Kidney tubule cell (primary cell): Measurements from ENCODE around the gene CHST11.
A peak's percentile ranks its signal among the peaks of the same experiment; 100 is the strongest.

ENCODE experiments used
- DNase-seq: peaks from one replicate; pipeline ENCODE4 v3.0.0-alpha.2; 2018; ENCODE audit warnings: low spot score

CHST11 gene

DNA sequence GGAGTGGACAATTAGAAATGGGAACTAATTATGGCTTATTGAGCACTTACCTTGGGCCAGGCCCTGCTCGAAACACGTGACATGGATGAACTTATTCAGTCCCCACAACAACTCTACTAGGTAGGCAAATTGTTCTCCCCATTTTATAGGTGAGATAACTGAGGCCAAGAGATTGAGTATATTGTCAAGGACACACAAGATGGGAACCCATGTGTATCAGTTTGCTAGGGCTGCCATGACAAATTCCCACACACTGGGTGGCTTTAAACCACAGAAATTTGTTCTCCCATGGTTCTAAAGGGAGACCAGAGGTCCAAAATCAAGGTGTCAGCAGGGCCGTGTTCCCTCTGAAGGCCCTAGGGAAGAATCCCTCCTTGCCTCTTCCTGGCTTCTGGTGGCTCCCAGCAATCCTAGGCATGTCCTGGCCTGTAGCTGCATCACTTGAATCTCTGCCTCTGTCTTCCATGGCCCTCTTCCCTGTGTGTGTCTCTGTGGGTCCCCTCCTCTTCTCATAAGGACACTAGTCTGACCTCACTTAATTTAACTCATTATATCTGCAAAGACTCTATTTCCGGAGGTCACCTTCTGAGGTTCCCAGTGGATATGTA is 128.8 kb downstream of the CHST11 start:
- no peak for DNase-seq

DNA sequence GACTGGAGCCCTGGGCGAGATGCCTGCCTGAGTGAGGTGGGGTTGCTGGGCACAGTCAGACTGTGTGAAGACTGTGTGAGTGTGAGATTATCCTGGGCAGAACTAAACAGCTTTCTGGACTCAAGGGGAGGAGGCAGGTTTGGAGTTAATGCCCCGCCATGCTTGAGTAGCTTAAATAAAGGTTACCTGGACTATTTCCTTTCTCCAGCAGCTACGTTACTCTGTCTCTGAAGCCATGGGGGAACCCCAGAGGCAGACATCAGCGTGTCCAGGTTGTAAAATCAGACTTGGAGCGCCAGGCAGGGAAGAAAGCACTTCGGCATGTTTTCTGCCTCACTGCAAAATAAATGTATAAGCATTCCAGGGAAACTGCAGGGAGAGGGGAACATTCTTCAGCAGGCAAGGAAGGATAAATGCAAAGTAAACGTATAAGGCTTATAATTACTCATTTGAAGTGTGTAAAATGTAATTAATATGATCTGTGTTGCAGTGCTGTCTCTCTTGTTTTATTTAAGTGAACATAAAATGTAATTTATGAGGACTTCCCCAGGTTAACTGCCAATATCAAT is 129.7 kb downstream of the CHST11 start:
- peak; percentile 82 for DNase-seq

DNA sequence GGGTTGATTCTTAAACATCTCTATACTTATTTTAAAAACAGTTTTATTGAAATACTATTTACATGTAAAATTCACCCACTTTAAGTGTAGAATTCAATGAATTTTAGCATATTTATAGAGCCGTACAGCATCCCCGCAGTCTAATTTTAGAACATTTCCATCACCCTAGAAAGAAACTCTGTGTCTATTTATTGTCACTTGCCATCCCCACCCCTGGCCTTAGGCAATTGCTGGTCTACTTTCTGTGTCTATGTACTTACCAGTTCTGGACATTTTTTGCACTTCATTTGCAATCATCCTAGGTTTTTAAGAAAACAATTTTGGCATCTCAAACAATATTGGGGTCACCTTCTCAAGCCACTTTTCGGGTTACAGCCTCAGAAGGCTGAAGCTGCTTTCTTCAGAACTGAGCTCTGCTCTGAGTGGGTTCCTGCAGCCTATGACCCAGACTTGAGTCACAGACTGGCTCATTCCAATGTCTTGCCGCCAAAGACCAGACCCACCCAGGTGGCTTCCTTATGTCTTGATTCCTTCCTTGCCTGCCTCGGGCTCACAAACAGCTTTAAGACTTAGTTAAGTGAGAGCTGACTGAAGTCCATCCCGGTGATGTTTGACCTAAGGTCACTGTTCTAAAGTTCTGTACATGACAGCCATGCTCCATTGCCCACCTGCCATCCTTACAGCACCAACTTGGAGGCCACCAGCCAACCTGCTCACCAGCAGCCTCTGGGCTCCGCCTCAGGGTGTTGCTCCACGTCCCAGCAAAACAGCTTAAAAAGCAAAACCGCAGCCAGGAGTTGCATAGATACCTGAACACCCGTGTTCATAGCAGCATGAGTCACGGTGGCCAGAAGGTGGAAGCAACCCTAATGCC is 131.5 kb downstream of the CHST11 start:
- DNase-seq = peak; percentile 100

DNA sequence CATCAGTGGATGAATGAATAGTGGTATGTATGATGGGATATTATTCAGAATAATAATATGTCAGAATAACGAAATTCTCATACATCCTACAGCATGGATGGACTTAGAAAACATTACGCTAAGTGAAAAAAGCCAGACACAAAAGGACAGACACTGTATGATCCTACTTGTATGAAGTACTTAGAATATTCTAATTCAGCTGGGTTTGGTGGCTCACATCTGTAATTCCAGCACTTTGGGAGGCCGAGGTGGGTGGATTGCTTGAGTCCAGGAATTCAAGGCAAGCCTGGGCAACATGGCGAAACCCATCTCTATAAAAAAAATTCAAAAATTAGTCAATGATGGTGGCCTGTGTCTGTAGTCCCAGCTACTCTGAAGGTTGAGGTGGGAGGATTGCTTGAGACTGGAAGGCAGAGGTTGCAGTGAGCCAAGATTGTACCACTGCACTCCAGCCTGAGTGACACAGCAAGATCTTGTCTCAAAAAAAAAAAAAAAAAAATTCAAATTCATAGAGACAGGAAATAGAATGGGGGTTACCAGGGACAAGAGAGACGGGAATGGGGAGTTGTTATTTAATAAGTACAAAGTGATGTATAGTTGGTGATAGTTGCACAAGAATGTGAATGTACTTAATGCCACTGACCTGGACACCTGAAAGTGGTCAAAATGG is 132.3 kb downstream of the CHST11 start:
- no peak for DNase-seq

DNA sequence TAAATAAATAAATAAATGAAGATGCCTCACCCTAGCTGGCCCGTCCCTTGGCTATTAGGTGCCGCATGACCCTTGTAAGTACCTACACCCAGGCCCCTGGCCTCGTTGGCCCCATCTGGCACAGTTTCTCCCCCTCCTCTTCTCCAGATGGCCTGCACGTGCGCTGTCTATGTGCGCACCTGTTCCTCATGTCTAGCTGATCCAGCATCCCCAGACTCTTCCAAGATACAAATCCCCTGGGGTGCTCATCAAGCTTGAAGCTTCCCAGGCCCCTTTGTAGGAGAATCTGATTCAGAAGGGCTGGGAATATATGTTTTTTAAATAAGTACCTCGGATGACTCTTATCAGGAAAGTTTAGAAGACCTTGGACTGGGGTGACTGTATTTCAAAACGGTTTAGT is 133.3 kb downstream of the CHST11 start:
- no peak for DNase-seq

DNA sequence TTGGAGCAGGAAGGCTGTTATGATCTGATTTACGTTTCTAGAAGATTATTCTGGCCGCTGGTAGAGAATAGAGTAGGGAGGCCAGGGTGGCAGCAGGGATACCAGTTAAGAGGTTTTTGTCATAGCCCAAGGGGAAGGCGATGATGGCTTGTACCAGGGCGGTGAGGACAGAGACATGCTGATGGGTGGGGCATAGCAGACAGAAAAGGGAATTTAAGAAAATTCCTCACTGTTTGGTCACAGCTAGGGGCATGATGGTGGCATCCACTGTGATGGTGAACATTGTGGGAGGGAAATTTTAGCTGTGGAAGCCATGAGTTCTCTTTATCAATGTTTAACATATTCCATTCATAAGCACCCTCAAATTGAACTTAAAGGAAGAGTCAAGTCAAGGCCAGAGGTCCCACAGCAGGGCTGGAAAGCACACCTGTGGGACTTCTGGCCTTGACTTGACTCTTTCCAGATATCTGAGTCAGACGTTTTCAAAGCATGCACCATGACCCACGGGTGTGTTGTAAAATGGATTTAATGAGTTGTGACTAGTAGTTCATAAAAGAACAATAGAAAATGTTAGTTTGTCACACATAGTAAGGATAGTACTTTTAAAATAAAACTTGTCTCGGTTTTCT is 134.6 kb downstream of the CHST11 start:
- DNase-seq = peak; percentile 86

DNA sequence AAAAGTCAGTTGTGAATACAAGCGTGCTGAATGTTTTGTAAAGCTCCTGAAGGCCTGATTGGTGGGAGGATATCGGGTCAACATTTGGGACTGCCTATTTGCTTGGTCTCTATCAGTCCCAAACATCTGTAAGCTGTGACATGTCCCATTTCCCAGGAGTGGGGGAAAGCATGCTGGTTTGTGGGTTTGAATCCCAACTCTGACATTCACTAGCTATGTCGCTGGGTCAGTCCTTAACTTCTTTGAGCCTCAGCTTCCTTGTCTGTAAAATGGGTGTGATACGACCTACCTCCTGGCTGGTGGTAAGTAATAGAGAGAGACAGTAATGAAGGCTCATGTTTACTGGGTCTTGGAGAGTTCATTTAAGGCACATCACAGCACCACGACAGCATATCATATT is 136.7 kb downstream of the CHST11 start:
- no peak for DNase-seq

DNA sequence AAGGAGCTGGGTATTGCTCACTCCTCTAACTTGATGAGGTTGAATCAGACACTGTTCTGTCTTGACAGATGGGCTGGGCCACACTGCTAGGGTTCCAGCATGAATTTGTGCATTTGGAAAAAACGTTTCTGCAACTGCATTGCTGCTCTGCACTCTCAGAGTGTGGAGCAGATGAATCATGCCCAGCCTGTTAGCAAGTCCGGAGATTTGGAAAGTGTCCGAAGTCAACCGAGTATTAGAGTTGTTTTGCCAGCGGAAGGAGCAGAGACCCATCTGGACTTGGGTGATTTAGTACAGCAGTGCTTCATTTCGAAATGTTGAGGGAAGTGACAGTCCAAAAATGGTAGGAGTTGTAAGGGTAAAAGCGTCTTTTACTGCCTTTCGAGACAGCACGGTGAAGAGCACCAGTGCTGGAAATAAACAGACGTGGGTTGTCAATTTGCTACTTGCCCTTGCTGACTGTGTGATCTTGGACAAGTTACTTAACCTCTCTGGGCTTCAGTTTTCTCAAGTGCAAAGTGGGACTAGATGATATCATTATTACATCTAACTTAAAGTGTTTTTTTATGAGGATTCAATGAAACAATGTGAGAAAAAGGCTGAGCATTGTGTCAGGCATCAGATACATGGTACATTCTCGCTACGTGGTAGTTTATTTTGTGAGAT is 139.5 kb downstream of the CHST11 start:
- DNase-seq = no peak

DNA sequence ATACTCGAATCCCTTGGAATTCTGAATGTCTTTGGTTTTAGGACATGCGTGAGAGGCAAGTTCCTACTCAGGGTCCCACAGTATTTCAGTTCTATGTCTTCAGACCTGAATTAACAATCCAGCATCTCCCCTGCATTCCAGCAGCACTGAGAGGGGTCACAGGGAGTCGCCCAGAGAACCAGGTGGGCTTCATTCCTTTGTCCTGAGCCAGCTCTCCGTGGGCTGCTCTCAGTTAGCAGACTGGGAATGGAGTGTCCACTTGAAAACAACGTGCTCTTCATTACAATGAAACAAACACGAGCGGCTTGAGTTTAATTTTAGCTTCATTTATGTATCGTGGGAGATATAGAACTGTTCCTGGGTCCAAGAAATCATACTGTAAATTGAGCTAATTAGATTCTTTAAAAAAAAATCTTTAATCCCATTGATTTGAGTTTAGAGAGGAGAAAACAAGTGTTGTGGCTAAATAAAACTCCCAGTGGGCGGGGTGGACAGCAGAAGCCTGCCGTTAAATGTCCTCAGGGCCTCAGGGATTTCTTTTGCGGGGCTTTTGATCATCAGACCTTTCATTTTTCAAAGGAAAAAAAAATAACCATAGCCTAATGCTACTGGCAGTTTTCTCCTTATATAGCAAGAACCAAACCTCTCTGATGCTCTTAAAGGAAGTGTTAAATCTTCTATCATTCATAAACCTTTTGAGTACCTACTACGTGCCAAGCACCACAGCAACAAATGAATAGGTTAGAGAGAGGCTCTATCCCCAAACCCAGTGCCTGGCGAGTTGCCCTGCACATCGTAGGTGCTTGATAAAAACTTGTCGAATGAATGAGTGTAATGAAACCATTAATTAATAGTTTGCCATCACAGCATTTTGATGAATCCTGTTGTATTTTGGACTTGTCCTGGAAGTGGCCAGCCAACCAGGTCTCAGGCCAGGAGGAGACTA is 140.4 kb downstream of the CHST11 start:
- DNase-seq = no peak

DNA sequence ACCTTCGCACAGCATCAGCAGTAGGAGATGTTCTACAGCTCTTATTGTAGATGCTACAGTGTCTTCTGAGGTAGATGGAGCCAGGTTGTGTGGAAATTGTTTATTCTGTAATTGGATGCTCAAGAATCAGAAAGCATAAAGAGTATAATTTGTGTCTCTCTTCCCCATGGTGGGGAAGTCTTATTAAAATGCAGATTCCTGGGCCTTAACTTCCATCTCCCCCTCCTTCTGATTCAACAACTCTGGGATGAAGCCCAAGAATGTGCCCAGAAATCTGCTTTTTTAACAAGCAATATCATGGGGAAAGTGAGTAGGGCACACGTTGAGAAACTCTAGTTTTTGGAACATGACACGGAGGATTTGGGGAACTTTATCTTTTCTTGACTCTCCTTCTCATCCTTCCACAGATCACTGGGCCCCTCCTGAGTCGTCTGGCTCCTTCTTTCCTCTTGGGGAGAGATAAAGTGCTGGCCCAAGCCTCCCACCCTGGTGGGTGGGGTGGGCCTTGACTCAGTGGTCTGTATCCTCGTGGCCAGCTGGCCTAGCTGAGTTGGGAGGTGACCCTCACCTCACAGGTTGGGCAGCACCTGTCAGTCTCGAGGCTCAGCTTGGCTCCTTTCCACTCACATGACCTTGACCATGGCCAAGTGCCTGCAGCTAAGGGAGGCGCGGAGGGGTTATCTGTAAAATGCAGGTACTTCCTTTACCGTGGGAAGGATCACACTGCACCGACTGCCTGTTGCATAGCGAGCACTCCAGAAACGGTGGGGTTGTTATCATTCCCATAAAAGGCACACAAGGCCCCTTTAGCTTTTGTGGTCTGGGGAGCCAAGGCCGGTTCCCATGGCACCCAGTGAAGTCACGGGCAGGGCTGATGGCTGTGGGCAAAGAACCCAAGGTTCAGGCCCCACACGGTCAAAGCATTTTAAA is 141.9 kb downstream of the CHST11 start:
- no peak for DNase-seq

DNA sequence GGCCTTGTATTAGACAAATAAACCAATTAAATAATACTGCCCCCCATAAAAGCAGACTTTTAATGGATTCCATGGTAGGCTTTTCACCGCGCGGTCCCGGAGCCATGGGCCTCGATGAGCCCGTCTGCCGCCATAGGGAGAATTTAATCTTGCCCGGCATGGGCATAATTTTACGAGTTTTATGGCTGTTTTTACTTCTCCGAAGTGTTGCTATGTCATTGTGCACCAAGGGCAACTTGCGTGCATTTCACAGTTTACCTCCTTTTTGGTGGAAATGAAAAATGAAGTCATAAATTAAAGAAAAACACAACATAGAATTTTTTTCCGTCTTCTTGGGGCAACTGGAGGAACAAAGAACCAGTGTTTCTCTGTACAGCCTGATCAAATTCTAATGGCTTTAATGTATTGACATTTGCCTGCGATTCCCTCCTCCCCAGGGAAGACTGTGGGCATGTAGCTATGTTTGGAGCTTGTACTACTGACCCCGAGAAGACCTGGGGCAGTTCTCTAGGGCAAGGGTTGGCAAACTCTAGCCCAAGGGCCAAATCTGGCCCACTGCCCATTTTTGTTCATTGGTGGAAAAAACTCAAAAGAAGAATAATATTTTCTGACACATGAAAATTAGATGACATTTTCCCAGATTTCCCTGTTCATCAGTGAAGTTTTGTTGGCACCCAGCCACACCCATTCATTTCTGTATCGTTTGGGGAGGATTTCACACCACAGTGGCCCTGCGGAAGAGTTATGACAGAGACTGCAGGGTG is 142.7 kb downstream of the CHST11 start:
- no peak for DNase-seq

DNA sequence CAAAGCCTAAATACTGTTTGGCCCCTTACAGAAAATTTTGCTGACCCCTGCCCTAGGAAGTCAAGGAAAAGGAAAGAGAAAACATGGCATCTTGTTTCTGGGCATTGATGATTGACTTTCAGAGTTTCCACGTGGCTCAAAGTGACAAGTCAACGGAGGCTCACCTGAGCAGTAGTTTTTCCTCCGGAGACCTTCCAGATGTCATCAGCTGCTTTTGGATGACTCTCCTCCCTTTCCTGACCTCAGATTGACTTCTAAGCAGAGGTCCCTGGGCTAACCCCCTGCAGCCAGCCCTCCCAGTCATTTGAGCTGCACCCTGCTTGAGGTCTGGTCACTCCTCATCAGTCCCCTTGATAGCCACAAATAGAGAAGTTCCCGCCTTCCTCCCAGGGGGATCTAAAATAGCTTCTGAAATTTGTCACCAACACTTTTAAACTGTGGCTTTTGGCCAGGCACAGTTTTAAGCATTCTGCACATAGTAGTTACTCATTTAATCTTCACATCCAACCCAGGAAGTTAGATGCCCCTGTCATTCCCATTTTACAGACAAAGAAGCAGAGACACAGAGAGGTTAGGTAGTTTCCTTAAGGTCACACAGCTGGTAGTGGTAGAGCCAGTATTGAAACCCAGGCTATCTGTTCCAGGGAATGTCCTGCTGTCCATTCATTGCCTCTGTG is 143.4 kb downstream of the CHST11 start:
- no peak for DNase-seq

DNA sequence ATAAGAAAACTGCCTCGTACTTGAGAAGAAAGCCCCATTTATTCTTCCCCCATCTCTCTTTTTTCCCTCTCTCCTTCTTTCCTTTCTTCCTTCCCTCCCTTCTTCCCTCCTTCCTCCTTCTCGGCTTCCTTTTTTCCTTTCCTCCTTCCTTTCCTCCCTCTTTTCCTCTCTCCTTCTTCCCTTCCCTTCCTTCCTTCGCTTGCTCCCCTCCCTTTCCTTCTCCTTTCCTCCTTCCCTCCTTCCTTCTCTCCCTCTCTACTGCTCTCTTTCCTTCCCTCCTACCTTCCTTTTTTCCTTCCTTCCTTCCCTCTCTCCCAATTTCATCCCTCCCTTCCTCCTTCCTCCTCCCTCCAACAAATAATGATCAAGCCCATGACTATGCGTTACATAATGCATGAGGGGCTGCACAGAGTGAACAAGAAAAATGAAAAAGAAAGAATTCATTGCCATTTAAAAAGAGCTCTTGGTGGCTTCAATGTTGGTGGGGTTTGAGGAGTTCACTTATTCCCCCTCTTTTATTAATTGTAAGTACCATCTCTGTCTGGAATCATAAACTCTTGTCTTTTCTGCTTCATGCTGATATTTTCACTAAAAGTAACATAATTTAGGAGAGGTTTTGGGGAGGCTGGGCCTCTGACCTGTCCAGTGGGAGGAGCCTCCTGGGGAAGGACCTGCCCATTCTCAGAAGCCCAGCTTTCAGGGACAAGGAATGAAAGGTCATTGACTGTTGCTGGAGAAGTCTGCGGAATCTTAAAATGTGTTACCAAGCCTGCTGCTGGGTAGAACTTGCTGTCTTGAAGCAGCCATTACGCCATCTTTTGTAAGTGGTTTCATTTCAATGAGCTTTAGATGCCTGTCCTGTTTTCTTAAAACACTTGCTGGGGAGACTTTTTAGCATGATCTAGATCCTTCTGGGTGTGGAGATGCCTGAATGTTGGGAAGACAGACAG is 144.3 kb downstream of the CHST11 start:
- DNase-seq = no peak

DNA sequence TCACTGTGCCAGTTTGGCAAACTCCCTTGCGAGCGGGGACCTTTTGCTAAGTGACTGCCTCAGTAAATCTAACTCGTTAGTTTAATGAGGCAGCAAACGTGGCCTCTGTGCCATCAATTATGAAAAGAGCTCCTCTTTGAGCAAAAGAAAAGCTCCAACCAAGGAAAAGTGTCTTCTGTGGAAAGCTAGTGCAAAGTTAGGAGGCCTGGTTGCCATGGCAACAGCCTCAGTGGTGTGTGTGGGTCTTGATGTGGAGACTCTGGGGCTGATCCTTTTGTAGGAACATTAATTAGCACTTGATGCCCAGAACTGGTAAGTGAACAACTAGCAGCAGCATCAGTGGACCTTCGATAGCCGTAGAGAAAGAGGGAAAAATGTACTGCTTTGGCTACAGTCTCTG is 145.7 kb downstream of the CHST11 start:
- DNase-seq = no peak

DNA sequence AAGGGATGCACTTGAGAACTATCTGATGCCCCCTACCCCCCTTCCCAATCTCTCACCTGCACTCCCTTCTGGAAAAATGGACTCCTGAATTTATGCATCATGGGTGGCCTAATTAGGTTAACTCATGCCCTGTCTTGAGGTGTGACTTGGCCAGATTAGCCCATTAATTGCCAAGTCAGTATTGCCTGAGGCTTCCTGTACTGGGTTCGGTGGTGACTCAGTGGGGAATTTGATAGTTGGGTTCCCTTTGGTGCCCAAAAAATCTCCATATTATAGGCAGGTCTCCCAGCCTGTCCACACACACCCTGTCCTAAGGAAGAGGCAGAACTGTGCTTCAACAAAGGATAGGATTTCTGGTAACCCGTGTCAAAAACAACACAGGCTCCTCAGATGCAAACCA is 146.1 kb downstream of the CHST11 start:
- DNase-seq = peak; percentile 69

DNA sequence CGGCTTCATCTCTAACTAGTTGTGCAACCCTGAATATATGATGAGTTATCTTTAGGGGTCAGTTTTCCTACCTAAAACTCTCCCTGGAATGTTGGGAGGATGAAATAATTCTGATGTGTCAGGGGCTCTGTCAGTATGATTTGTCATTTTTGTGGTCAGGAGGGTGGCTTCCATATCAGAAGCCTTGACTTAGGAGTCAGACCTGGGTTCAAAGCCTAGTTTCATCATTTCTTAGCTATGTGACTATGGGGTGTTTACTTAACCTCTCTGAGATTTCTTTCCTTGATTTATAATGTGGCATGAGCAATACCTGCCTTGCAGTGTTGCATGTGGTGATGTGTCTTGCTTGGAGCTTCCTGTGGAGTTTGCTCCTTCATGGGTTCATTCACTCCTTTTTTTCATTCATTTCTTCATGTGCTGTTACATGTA is 146.8 kb downstream of the CHST11 start:
- DNase-seq = peak; percentile 98
